IPS DF 19.7 (cell line): ENCODE data around the gene MYL3.
A peak's percentile ranks its signal among the peaks of the same experiment; 100 is the strongest.
"Not testable (repeated sequence)": the region's sequence is repeated elsewhere in the genome, so short reads cannot be mapped to it uniquely, and the experiment has no call there.

Source experiments
- DNase-seq: peaks from one replicate; pipeline ENCODE4 v3.0.0-alpha.2; 2013; ENCODE audit warnings: low read depth, low spot score

MYL3 gene

DNA sequence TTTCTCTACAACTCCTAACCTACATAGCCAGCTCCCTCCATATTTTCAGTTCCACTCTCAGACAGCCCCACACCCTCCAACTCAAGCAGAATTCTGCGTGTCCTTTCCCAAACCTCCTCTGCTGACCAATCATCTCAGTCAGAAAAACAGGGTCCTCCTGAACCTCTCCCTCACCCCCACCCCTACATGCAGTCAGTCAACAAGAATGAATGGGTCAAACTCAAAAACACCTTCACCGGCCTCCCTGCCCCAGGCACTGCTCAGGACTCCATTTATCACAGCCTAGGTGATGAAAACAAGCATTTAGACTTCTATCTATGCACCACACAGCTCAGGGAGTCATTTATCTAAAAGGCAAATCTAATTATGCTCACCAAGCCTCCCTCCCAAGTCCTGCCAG is 32.4 kb downstream of the MYL3 start:
- DNase-seq, result no peak

DNA sequence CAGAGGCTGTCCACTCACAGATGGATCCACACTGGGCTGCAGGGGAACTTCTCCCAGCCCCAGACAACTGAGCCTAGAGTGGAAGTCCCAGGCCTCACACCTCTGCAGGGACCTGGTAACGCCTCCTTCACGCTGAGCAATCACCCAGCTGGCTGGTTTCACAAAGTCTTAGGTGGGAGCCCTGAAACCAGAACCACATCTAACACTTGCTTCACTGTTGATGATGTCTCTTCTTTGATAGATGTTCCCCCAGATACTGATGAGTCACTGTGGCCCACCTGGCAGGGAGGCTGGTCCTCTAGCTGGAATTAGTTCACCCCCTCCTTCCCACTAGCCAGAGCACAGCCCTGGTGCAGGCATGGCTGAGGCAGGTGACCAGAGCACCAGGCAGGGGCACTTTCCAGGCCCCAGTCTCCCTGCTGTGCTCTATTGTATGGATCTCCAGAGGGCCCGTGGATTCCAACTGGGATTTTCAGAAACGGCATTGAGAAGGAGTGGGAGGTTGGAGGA is 33.5 kb downstream of the MYL3 start:
- no peak for DNase-seq

DNA sequence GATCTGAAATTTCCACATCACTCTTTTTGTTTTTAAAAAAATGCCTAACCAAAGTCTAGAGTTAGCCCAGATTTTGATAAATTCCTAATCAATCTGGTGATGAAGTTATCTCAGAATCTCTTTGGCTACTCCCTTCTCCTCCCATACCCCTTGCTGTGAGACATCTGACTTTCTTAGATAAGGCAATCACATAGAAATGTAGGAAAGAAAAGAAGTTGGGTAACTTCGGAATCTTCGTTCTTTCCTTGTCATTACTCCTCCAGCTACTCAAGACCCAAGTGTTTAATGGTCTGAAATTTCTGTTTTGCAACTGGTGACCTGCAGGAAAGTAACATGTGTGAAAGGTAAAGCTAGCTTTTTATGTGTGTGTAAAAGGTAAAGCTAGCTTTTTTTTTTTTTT is 37.8 kb downstream of the MYL3 start:
- DNase-seq, result no peak

DNA sequence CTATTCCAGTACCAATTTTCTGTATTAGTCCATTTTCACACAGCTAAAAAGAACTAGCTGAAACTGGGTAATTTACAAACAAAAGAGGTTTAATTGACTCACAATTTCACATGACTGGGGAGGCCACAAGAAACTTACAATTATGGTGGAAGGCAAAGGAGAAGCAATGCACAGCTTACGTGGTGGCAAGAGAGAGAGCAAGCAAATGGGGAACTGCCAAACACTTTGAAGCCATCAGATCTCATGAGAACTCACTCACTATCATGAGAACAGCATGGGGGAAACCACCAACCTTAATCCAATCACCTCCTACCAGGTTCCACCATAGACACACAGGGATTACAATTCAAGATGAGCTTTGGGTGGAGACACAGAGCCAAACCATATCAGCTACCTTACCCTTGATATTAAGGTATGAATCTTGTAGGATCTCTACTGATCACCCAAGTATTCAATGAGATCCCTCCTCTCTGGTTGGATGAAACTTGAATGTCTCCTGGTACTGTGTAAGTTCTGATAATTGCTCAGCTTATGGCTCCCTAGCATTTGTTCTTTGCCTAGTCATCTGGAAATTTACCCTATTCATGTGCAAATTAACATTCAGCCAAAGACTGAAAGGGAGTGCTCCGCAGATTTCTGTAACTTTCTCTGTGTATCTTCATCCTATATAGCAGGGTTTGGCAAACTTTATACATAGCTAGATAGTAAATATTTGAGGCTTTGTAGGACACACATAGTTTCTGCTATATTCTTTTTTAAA is 38.9 kb downstream of the MYL3 start:
- no peak for DNase-seq

DNA sequence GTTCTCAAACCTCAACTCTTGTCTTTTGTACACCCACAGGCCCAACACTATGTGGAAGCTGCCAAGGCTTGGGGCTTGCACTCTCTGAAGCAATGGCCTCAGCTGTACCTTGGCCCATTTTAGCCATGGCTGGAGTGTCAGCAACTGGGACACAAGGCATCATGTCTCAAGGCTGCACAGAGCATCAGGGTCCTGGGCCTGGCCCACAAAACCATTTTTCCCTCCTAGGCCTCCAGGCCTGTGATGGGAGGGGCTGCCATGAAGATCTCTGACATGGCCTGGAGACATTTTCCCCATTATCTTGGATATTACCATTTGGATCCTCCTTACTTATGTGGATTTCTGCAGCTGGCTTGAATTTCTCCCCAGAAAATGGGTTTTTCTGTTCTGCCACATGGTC is 39.9 kb downstream of the MYL3 start:
- not testable (repeated sequence) for DNase-seq

DNA sequence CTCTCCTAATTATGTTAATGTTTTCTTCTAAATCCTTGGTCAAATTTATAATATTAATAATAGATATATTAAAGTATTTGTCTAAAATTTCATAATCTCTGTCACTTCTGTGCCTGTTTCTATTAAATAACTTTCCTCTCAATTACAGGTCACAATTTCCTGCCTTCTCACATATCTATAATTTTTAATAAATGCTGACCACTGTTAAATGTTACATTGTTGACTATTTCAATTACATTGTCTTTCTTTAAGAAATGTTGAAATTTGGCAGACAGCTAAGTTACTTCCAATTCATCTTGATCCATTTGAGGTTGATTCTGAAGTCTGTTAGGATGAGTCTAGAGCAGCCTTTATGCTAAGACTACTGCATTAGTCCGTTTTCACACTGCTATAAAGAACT is 41.7 kb downstream of the MYL3 start:
- DNase-seq, result no peak

DNA sequence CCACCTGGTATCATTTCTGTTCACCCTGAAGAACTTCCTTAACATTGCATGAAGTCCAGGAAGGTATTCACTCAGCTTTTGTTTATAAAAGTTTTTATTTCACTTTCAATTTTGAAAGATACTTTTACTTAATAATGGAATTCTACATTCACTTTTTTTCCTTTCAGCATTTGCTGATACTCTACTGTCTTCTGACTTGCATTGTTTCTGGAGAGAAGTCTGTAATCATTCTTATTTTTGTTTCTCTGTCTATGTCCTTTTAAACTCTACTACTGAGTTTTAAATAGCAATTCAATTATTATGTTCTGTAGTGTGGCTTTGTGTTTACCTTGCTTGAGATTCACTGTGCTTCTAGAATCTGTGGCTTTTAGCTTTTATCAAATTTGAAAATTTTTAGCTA is 42.4 kb downstream of the MYL3 start:
- DNase-seq, result no peak

DNA sequence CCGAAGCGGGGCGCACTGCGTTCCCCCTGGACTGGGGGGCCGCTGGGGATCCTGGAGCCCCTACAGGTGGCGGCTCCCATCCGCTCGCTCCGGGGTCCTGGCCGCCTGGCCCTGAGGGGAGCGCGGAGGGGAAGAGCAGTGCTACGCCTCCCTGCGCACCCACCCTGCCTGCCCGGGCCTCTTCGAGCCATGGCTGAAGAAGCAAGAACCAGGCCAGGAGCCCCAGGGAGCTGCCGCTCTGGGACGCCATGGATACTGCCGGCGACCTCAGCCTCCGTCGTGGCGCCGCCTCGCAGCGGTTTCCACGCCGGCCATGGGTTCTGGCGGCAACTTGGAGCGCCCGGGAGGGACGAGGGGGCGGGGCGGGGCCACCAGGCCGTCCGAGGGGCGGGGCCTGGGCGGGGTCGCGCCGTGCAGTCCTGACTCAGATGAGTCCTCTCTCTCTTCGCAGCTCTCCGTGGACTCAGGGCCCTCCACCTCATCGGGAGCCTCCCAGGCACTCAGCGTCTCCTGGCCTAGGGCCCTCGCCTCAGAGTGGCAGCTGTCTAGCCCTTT is 50.9 kb downstream of the MYL3 start:
- peak; percentile 40 for DNase-seq

DNA sequence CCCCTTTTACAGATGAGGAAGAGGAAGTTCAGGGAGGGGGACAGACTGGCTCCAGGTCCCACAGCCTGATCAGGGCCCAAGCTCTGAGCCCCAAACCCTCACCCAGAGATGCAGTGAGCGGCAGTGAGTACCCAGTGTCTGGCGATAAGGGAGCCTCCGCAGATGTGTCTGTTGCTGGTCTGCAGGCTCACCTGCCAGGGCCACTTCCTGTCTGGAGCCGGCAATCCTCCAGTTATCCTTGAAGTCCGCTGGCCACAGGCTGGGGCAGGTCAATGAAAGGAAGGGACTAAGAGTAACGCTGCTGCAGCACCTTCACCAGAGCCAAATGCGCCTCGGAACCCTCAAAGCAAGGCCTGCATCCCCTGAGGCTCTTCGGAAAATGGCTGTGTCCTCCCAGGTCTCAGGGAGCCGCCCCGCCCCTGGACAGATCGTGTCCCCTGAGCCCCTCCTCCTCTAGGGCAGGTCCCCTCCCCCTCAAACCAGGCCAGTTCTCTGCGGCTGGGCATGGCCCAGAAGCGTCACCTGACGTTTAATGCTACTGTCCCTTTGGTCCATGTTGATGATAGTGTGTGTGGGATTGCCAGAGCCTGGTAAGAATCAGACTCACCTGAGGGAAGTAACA is 51.5 kb downstream of the MYL3 start:
- peak; percentile 42 for DNase-seq

DNA sequence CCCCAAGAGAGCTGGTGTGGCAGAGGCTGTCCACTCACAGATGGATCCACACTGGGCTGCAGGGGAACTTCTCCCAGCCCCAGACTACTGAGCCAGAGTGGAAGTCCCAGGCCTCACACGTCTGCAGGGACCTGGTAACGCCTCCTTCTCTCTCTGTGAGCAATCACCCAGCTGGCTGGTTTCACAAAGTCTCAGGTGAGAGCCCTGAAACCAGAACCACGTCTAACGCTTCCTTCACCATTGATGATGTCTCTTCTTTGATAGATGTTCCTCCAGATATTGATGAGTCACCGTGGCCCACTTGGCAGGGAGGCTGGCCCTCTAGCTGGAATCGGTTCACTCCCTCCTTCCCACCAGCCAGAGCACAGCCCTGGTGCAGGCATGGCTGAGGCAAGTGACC is 54.5 kb downstream of the MYL3 start:
- DNase-seq, result not testable (repeated sequence)
